Adrenal gland (tissue), 5 donors: ENCODE data around the gene POLR2M.

ENCODE experiments used
- CTCF ChIP-seq, 6 experiments: fragments of 450-650 bp in 4 of 6; fragments of 200-600 bp in 2 of 6; sonication (generic) in 1 of 6; IDR thresholded peaks; 1 replicate in 5 of 6; 2 replicates in 1 of 6; pipeline versions ENCODE4 v1.5.1 to v1.8.0; 2016 to 2021; ENCODE audit warnings: antibody characterized with exemption in 6 of 6, mild to moderate bottlenecking in 2 of 6, moderate library complexity in 1 of 6
- POLR2A ChIP-seq, 2 donors: fragments of 450-650 bp; IDR thresholded peaks; one replicate each; pipeline ENCODE4 v1.6.1; 2017; ENCODE audit warnings: antibody characterized with exemption in 2 of 2, mild to moderate bottlenecking in 2 of 2, moderate library complexity in 1 of 2
- donor health status: DM: no; HTN: no; CAD: no.

GRCh38 chr15:57751177-57751800 is 44.8 kb downstream of the POLR2M start:
- TF ChIP-seq CTCF (IDR thresholded peaks at IDR 0.05) (peak in 5 of 6 experiments; percentile 23 to 54 (median 40)), POLR2A (IDR thresholded peaks at IDR 0.05) (no peak)
